PC-9 (cell line): ENCODE data around the gene MED27. TPM values are rescaled to one million over a fixed set of nuclear protein-coding genes. Genes with fewer than 3 reads are reported as not detected.

Source experiments
- BruUV-seq: library from RNA; stranded (reverse); fragments of 400-500 nt; replicated peaks from 2 replicates; lab custom pipeline; 2021; lab: Mats Ljungman, UMichigan
- CTCF ChIA-PET: fragments of 300-600 bp; sonication (Branson Sonifier 250); formaldehyde crosslinking; loops from one replicate; lab custom pipeline; 2022; ENCODE audit warnings: antibody characterized with exemption; lab: Charles Lee
- POLR2A ChIA-PET: fragments of 300-600 bp; sonication (Branson Sonifier 250); formaldehyde crosslinking; loops from one replicate; lab custom pipeline; 2022; ENCODE audit warnings: antibody characterized with exemption; ENCODE audit not compliant: unreplicated experiment; lab: Charles Lee
- DNase-seq, 2 experiments: peaks; one replicate each; pipeline versions ENCODE4 v3.0.0 to v3.0.0-alpha.2; 2015 to 2022; ENCODE audit warnings: mixed read lengths in 1 of 2
- H2AFZ ChIP-seq: fragments of 200-600 bp; sonication (generic); 2 replicates; pipeline ENCODE4 v1.8.1; 2017; ENCODE audit warnings: antibody characterized with exemption
- H3F3A ChIP-seq: fragments of 200-600 bp; sonication (generic); 2 replicates; pipeline ENCODE4 v1.8.1; 2017; ENCODE audit warnings: antibody characterized with exemption, mild to moderate bottlenecking, low read depth; ENCODE audit not compliant: insufficient read depth
- H3K27ac ChIP-seq: fragments of 200-600 bp; sonication (generic); 2 replicates; pipeline ENCODE4 v1.6.1; 2016; ENCODE audit warnings: mixed run types
- H3K27me3 ChIP-seq: fragments of 200-600 bp; sonication (generic); 2 replicates; pipeline ENCODE4 v1.6.1; 2016; ENCODE audit warnings: low read depth, mixed run types; ENCODE audit not compliant: insufficient read depth
- H3K36me3 ChIP-seq: fragments of 200-600 bp; sonication (generic); 2 replicates; pipeline ENCODE4 v1.6.1; 2016; ENCODE audit warnings: low read depth, mixed run types
- H3K4me1 ChIP-seq: fragments of 200-600 bp; sonication (generic); replicated peaks from 2 replicates; pipeline ENCODE4 v1.6.1; 2016; ENCODE audit warnings: mixed run types; ENCODE audit not compliant: insufficient read depth
- H3K4me2 ChIP-seq: fragments of 200-600 bp; sonication (generic); 2 replicates; pipeline ENCODE4 v1.6.1; 2017; ENCODE audit warnings: mixed run types
- H3K4me3 ChIP-seq: fragments of 200-600 bp; sonication (generic); 2 replicates; pipeline ENCODE4 v1.6.1; 2016; ENCODE audit warnings: mixed run types
- H3K79me2 ChIP-seq: fragments of 200-600 bp; sonication (generic); 2 replicates; pipeline ENCODE4 v1.6.1; 2017; ENCODE audit warnings: low read depth, mixed run types
- H3K9me2 ChIP-seq: fragments of 200-600 bp; sonication (generic); 2 replicates; pipeline ENCODE4 v1.8.1; 2017; ENCODE audit warnings: mild to moderate bottlenecking; ENCODE audit not compliant: insufficient read depth
- H3K9me3 ChIP-seq: fragments of 200-600 bp; sonication (generic); 2 replicates; pipeline ENCODE4 v1.8.1; 2016; ENCODE audit warnings: low read depth; ENCODE audit not compliant: insufficient read depth
- H4K20me1 ChIP-seq: fragments of 200-600 bp; sonication (generic); 2 replicates; pipeline ENCODE4 v1.8.1; 2017; ENCODE audit not compliant: insufficient read depth
- CTCF ChIP-seq: fragments of 200-600 bp; sonication (generic); conservative IDR thresholded peaks from 2 replicates; pipeline ENCODE4 v1.6.1; 2017; ENCODE audit warnings: mixed run types, antibody characterized with exemption, mild to moderate bottlenecking, moderate library complexity
- EZH2 ChIP-seq: fragments of 200-600 bp; sonication (generic); IDR thresholded peaks from 2 replicates; pipeline ENCODE4 v1.8.0; 2017; ENCODE audit warnings: antibody characterized with exemption, low read depth
- intact Hi-C: fragments of 100-400 bp; cut with micrococcal nuclease; formaldehyde crosslinking; loops from one replicate; pipeline ENCODE4 v1.10.0; 2022; ENCODE audit not compliant: unreplicated experiment
- total RNA-seq: library from RNA; stranded (reverse); gene quantifications from 2 replicates; pipeline ENCODE4 v1.2.3, GENCODE V29; 2021

The MED27 gene
- total RNA-seq, 1 experiment from 2014 or later, result 31.2 TPM

GRCh38 chr9:131934673-131935072, 145.0 kb downstream of the MED27 start:
- H2AFZ ChIP-seq, result no peak overlapping the region
- 0 out of 2 replicates have a peak, but pooled peaks cover 14% of the 10 kb centered on the region for H4K20me1 ChIP-seq
- ChIA-PET POLR2A (no interaction called here), CTCF (interaction anchor here (0.6 kb wide), 1 partner anchor 335 kb away, joined by 4 read pairs; no protein-coding TSS in a partner anchor)
- DNase-seq, result no peak
- no peaks in the 10 kb centered on the region for H3K9me2 ChIP-seq
- no peak for TF ChIP-seq CTCF
- no peak for TF ChIP-seq EZH2
- H3K27ac ChIP-seq, result no peak overlapping the region
- no peaks in the 10 kb centered on the region for H3K79me2 ChIP-seq
- H3K4me1 ChIP-seq, result no peaks in the 10 kb centered on the region
- no peaks in the 10 kb centered on the region for H3F3A ChIP-seq
- intact Hi-C loops, result no loop called here
- H3K36me3 ChIP-seq, result no peaks in the 10 kb centered on the region
- H3K4me3 ChIP-seq, result no peak overlapping the region
- no peak overlapping the region for H3K4me2 ChIP-seq
- no peaks in the 10 kb centered on the region for H3K9me3 ChIP-seq
- no TSS peak for BruUV-seq
- H3K27me3 ChIP-seq, result no peaks in the 10 kb centered on the region

GRCh38 chr9:131927091-131927490, 152.6 kb downstream of the MED27 start:
- CTCF ChIA-PET, result no interaction called here
- POLR2A ChIA-PET, result interaction anchor here (0.6 kb wide), 1 partner anchor 125 kb away, joined by 5 read pairs; no protein-coding TSS in a partner anchor
- Histone ChIP-seq H3K79me2 (no peaks in the 10 kb centered on the region), H3K4me3 (no peak overlapping the region), H3K9me2 (no peaks in the 10 kb centered on the region), H3K36me3 (no peaks in the 10 kb centered on the region), H4K20me1 (0 out of 2 replicates have a peak, but pooled peaks cover 25% of the 10 kb centered on the region), H3K4me2 (no peak overlapping the region), H2AFZ (no peak overlapping the region), H3K9me3 (no peaks in the 10 kb centered on the region), H3F3A (no peaks in the 10 kb centered on the region), H3K27me3 (no peaks in the 10 kb centered on the region), H3K27ac (no peak overlapping the region), H3K4me1 (no peaks in the 10 kb centered on the region)
- no TSS peak for BruUV-seq
- intact Hi-C loops, result no loop called here
- no peak for DNase-seq
- TF ChIP-seq EZH2 (no peak), CTCF (no peak)

- no peak for DNase-seq
- CTCF ChIA-PET, result no interaction called here
- no peaks in the 10 kb centered on the region for H3K4me1 ChIP-seq
- H4K20me1 ChIP-seq, result 0 out of 2 replicates have a peak, but pooled peaks cover 18% of the 10 kb centered on the region
- H2AFZ ChIP-seq, result no peak overlapping the region
- TF ChIP-seq EZH2, result no peak
- TF ChIP-seq CTCF, result no peak
- H3K4me3 ChIP-seq, result no peak overlapping the region
- no peaks in the 10 kb centered on the region for H3K79me2 ChIP-seq
- H3K9me2 ChIP-seq, result no peaks in the 10 kb centered on the region
- BruUV-seq, result no TSS peak
- no peaks in the 10 kb centered on the region for H3K36me3 ChIP-seq
- POLR2A ChIA-PET, result interaction anchor here (0.6 kb wide), 1 partner anchor 125 kb away, joined by 5 read pairs; no protein-coding TSS in a partner anchor
- H3K9me3 ChIP-seq, result no peaks in the 10 kb centered on the region
- no peak overlapping the region for H3K4me2 ChIP-seq
- intact Hi-C loops, result no loop called here
- no peak overlapping the region for H3K27ac ChIP-seq
- no peaks in the 10 kb centered on the region for H3K27me3 ChIP-seq
- no peaks in the 10 kb centered on the region for H3F3A ChIP-seq
These were observed 153.2 kb downstream of the MED27 start for GRCh38 chr9:131926360-131926922.
